OCI-LY3 (cell line): ENCODE results near the gene GAB2.

Source experiments
- CTCF ChIP-seq: fragments of 200-600, 300-600 bp; sonication (generic); IDR thresholded peaks from 2 replicates; pipeline ENCODE4 v1.5.1; 2014; ENCODE audit warnings: antibody characterized with exemption, low read length, low read depth
- EZH2phosphoT487 ChIP-seq: fragments of 200-600 bp; shearing (Covaris generic); IDR thresholded peaks from 2 replicates; pipeline ENCODE4 v1.6.1; 2018; ENCODE audit warnings: antibody characterized with exemption, mixed run types, low read depth

- no peak for TF ChIP-seq CTCF
- no peak for TF ChIP-seq EZH2phosphoT487
Measured at GRCh38 chr11:78259777-78260487, 157.7 kb downstream of the GAB2 start.
